Mononuclear cell (primary cell): Measurements from ENCODE around the gene KRTAP10-2. TPM values are rescaled to one million over a fixed set of nuclear protein-coding genes. Genes with fewer than 3 reads are reported as not detected.
"Not testable (repeated sequence)": the region's sequence is repeated elsewhere in the genome, so short reads cannot be mapped to it uniquely, and the experiment has no call there.

ENCODE experiments used
- H3K27me3 ChIP-seq: 2 replicates; pipeline ENCODE4 v1.6.0; 2011; ENCODE audit warnings: low read length, control low read depth; ENCODE audit not compliant: insufficient read depth
- H3K4me1 ChIP-seq: 2 replicates; pipeline ENCODE4 v1.5.1; 2011; ENCODE audit warnings: mild to moderate bottlenecking, low read length, control low read depth; ENCODE audit not compliant: insufficient read depth
- H3K4me3 ChIP-seq: 2 replicates; pipeline ENCODE4 v1.5.1; 2011; ENCODE audit warnings: mild to moderate bottlenecking, low read length, moderate library complexity
- H3K9me3 ChIP-seq: 2 replicates; pipeline ENCODE4 v1.5.1; 2011; ENCODE audit warnings: low read depth, mild to moderate bottlenecking, control low read depth, low read length
- total RNA-seq: library from RNA; depleted of rRNA; stranded (reverse); fragments of >200 nt; gene quantifications from one replicate; pipeline ENCODE4 v1.2.3, GENCODE V29; 2012

KRTAP10-2 gene
- total RNA-seq, 1 donor: not detected

DNA sequence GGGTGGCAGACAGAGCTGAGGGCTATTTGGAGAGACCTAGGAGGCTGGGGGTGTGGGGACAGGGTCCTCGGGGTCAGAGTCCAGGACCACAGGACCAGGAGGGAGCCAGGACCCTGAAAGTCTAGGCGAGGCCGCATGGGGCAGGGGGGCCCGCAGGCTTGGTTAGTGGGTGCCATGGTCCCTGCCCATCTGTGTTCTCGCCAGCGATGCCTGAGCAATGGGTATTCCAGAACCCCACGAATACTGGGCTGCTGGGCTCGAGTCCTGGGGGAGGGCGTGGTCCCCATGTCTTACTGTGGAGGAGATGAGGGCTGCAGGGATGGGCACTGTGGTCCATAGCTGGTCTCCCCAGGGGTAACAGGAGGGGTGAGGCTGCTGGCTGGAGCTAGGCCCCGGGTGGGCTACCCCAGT, 39.0 kb upstream of the KRTAP10-2 start:
- Histone ChIP-seq H3K4me3 (no peak overlapping the region), H3K27me3 (peaks cover 3% of the 10 kb centered on the region), H3K9me3 (no peaks in the 10 kb centered on the region), H3K4me1 (no peaks in the 10 kb centered on the region)

DNA sequence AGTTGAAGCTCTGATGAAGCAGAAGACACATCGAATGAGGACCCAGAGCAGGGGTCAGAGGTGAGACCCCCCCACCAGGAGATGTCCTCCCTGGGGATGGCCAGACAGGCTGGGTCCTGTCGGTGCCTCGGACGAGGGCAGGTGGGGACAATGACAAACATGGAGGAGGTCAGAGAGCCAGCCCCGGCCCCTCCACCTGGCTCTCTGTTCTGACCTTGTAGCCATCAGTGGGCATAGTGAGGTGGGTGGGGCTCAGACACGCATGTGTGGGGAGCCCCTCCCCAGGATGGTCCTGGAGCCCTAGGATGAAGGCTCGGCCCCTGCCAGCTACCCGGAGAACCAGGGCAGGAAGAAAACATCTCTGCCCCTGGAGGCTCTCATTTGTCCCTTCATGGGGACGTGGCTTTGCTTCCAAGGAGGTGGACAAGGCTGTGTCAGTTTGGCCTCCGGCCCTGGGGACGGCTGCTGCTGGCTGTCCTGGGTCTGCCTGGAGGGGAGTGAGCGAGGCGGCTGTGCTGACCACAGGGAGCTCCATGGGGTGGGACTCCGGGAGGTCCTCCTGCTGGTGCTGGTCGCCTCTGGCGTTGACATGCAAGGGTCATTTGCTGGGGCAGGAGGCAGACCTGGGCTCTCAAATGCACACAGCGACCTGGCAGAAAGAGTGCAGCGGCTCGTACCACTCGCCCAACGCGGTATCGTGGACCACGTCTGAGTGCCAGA, 38.4 kb upstream of the KRTAP10-2 start:
- Histone ChIP-seq H3K4me3 (no peak overlapping the region), H3K27me3 (peaks cover 4% of the 10 kb centered on the region), H3K4me1 (no peaks in the 10 kb centered on the region), H3K9me3 (no peaks in the 10 kb centered on the region)

DNA sequence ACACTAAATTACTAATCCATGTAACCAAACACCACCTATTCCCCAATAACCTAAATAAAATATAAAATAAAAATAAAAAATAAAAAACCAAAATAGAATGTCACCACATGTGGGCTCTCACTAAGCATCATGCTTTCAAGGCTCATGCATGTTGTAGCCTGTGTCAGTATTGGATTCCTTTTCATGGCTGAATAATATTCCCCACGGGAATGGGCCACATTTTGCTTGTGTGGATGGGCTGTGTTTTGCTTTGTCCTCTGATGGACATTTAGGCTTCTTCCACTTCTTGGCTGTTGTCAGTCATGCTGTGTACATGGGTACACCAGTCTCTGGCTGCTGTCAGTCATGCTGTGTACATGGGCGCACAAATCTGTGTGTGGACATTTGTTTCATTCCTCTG, 37.8 kb upstream of the KRTAP10-2 start:
- Histone ChIP-seq H3K4me1 (no peaks in the 10 kb centered on the region), H3K27me3 (peaks cover 7% of the 10 kb centered on the region), H3K4me3 (no peak overlapping the region), H3K9me3 (no peaks in the 10 kb centered on the region)

DNA sequence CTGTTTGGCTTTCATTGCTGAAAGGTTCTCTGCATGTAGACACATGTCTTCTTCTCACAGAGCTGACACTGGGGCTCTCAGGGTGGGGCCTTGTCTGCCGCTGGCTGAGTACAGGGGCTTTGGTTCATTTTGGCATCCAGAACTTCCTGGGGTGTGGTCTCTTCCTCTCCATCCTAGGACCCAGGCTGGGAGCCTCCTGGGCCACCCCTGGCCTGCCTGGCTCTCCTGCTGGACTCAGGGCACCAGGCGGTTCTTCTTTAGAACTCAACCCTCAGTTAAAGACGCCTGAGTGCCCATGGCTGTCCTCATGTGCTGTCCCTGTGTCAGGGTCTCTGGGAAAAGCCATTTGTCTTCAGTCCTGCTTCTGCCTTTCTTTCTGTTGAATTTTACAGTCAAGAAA, 34.6 kb upstream of the KRTAP10-2 start:
- Histone ChIP-seq H3K27me3 (peaks cover 7% of the 10 kb centered on the region), H3K9me3 (no peaks in the 10 kb centered on the region), H3K4me3 (no peak overlapping the region), H3K4me1 (no peaks in the 10 kb centered on the region)

DNA sequence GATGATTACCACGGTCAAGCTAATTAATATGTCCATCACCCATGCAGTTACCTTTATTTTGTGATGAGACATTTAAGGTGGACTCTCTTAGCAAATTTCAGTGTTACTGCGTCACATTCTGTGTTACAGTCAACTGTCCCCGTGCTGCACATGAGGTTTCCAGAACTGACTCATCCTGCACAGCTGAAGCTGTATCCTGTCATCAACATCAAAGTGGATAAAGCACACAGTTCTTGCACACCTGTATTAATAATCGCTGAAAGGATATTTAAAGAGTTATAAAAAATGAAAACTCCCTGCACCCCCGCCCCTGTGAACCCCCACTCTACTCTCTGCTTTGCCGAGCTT, 32.5 kb upstream of the KRTAP10-2 start:
- Histone ChIP-seq H3K9me3 (no peaks in the 10 kb centered on the region), H3K4me3 (no peak overlapping the region), H3K27me3 (peaks cover 7% of the 10 kb centered on the region), H3K4me1 (no peaks in the 10 kb centered on the region)

DNA sequence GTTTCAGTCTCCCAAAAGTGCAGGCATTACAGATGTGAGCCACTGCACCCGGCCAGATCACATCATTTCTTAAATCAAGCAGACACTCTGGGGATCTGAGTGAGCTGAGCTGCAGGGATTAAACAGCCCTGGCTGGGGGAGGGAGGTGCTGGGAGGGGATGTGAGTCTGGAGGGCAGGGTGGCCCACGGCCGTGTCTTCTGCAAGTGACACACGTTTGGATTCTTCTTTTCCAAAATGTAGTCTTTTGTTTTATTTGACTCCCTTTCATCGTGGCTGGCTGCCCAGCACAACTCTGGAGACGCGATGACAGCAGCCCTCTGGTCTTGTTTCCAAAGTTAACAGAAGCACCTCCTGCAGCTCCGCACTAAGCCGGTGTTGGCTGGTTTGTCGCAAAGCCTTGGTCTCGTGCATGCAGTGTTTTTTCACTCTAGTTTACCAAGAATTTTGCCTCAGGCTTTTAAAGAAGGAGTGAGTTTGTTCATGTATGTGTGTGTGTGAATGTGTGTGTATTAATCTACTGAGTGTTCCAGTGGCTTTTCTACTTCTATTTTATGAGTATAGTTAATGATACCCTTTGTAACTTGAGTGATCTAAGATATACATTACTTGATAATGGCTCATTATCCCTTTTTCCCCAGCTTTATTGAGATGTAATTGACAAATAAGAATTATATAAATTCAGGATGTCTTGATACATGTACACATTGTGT, 31.9 kb upstream of the KRTAP10-2 start:
- Histone ChIP-seq H3K4me1 (no peaks in the 10 kb centered on the region), H3K4me3 (no peak overlapping the region), H3K9me3 (no peaks in the 10 kb centered on the region), H3K27me3 (peaks cover 7% of the 10 kb centered on the region)

DNA sequence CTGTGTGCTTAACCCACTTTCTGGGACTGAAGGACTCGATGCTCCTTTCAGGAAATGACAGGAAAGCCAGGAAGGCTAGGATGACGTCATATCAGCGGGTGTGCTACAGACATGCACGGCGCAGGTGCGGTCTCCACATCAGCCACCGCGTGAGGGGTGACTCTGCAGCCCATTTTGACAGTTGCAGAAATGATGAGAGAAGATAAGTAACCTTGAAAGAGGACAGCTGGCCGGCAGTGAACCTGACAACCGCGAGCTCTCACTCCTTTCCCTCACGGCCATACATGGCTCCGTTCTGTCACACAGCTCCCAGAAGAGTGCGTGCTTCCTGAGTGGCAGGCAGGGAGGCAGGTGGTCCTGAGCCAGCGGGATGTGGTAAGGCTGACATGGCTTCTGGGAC, 30.8 kb upstream of the KRTAP10-2 start:
- Histone ChIP-seq H3K4me3 (no peak overlapping the region), H3K9me3 (no peaks in the 10 kb centered on the region), H3K27me3 (peaks cover 7% of the 10 kb centered on the region), H3K4me1 (no peaks in the 10 kb centered on the region)

DNA sequence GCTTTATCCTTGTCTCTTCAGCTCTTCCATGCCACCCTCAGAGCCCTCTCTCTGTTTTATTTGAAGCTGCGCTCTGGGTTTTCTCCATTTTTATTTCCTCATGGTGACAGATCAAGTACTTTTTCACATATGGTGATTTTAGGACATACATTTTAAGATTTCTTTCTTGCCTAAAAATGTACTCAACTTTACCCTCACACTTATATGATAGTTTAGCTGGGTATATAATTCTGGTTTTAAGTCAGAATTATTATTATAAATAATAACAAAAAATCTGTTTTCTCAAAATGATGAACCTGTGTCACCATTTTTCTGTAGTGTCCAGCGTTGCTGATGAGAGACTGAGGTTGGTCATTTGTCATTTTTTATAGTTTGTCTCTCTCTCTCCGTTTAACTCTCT, 29.9 kb upstream of the KRTAP10-2 start:
- Histone ChIP-seq H3K27me3 (peaks cover 7% of the 10 kb centered on the region), H3K9me3 (no peaks in the 10 kb centered on the region), H3K4me3 (no peak overlapping the region), H3K4me1 (no peaks in the 10 kb centered on the region)

DNA sequence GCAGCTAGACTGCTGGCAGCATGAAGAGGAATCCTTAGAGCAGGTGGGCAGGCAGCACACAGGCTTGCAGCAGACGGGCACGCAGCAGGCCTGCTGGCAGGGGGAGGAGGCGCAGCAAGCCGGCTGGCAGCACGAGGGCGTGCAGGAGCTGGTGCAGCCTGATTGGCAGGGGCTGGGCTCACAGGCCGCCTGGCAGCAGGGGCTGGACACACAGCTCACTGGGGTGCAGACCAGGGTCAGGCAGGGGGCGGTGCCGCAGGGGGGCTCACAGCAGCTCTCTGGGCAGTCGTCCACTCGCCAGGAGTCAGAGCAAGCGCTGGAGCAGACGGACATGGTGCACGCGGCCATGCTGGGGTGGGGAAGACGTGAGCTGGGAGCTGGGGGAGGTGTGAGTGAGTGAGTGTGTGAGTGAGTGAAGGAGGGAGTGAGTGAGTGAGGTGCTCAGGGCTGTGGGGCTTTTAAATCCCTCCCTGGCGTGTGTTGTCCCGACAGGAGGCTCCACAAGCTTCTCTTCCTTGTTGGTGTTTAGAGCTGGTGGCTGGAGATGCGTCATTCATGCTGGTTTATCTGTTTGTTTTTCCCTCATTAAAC, 29.0 kb upstream of the KRTAP10-2 start, which contains the start of gene KRTAP10-5:
KRTAP10-5 (minus strand) TSS at position 374 of the 591 bp plus-strand sequence; CDS start at position 348, 26 bp downstream.
- H3K27me3 ChIP-seq, H3K9me3 ChIP-seq, H3K4me3 ChIP-seq: not testable (repeated sequence)

DNA sequence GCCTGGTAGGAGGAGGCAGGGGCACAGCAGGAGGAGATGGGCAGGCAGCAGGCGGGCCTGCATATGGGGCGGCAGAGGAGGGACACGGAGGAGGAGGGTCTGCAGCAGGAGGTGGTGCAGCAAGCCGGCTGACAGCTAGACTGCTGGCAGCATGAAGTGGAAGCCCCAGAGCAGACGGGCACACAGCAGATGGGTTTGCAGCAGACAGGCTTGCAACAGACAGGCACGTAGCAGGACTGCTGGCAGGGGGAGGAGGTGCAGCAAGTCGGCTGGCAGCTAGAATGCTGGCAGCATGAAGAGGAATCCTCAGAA, 28.5 kb upstream of the KRTAP10-2 start:
- Histone ChIP-seq H3K27me3 (peaks cover 3% of the 10 kb centered on the region), H3K4me3 (no peak overlapping the region), H3K9me3 (no peaks in the 10 kb centered on the region), H3K4me1 (no peaks in the 10 kb centered on the region)

More for the DNA sequence above, 29.0 kb upstream of the KRTAP10-2 start, which contains the start of gene KRTAP10-5:
- H3K4me1 ChIP-seq: not testable (repeated sequence)

DNA sequence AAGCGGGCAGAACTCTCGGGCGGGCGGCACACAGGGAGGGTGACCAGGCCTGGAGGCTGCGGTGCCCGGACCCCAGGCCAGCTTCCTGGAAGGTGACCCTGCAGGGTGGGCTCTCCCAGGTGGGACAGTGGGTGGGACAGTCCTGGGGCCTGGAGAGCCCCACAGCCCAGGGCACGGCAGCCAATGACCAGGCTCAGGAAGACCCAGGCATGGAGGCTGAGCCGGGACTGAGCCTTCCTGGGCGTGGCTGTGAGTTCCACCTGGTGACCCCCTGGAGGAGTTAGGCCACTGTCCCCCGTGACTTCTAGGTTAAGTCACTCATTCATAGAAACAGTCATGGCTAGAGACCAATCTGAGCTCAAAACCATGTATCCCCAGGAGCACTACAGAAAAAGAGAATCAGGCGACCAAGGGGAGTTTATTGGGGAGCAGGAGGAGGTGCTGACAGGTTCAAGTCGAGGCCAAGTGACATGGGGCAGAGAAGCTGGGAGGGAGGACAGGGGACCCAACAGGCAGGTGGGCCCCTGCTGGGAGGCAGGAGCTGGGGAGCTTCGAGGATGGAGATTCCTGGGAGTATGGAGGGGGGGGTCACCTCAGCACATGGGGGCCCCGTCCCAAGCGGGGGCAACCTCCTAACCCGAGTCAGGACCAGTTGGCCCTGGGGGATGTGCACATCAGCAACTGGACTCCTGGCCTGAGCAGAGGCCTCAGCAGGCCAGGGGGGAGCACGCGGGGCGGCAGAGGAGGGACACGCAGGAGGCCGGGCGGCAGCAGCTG, 27.9 kb upstream of the KRTAP10-2 start:
- no peaks in the 10 kb centered on the region for H3K9me3 ChIP-seq
- H3K27me3 ChIP-seq: peaks cover 2% of the 10 kb centered on the region
- H3K4me3 ChIP-seq: no peak overlapping the region
- H3K4me1 ChIP-seq: no peaks in the 10 kb centered on the region

DNA sequence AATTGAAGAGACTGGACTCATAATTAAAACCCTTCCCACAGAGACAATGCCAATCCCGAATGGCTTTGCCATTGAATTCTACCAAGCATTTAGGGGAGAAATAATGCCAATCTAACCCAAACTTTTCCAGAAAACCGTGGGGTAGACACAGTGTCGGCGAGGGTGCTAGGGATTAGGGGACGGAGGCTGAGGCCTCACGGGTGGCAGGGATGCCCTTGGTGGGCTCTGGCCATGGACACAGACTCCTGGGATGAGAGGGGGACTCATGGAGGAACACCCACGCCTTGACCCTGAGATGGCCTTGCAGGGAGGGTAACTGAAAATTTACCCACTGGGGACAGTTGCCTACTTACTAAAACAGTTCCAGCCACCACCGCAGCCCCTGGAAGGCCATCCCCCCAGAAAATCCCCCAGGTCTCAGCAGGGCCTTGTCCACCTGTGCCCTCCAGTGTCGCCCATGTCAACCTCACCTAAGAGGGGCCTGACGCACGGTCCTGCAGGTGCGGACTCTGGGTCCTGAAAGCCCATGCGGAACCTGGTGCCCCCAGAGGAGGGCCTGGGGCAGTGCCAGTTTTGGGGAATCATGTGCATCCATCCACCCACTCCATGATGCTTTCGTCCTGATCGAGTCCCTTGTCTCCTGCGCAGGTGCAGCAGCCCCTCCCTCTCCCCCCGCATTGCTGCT, 27.2 kb upstream of the KRTAP10-2 start:
- Histone ChIP-seq H3K9me3 (no peaks in the 10 kb centered on the region), H3K4me3 (no peak overlapping the region), H3K27me3 (no peaks in the 10 kb centered on the region), H3K4me1 (no peaks in the 10 kb centered on the region)

DNA sequence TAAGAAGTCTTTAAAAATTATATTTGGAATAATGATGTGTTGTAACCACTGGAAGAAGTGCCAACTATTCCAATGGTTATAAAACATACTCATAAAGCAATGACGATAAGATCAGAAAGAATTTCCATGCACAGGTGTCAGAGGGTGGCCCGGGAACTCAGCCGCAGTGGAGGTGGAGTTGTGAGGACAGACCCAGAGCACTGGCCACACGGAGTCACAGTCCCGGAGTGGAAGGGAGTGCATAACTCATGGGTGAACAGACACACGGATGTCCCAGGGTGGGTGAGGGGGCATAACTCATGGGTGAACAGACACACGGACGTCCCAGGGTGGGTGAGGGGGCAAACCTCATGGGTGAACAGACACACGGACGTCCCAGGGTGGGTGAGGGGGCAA, 24.7 kb upstream of the KRTAP10-2 start:
- Histone ChIP-seq H3K4me3 (no peak overlapping the region), H3K9me3 (no peaks in the 10 kb centered on the region), H3K27me3 (no peaks in the 10 kb centered on the region), H3K4me1 (no peaks in the 10 kb centered on the region)

DNA sequence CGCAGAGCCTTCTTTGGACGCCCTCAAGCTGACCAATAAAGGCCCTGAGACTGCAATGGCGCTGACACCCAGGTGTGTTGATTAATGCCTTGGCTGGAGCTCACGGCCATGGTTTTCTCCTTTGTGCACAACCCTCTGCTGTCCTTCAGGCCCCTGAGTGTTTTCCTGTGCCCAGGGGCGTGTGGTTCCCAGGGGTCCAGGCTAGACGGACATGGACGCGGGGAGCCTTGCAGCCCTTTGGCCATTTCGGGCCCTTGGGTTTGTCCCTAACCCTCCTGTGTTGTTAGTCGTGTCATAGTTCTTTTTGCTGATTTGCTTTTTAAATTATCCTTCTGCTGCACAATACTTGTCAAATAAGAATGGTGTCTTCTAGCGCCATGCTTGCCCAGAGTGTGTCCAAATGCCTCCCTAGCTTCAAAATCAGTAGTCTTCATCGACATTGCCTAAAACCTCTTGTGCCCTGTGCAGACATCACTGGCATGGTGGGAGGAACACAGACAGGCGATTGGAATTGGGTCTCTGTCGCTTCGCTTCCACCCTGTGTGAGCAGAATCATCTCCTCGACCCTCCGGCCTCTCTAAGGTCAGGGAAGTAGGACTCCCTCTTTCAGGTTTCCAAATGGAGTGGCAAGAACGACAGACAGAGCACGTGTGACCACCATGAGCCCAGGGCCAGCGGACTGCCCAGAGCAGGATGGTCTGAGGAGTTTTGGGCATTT, 24.2 kb upstream of the KRTAP10-2 start:
- H3K27me3 ChIP-seq: no peaks in the 10 kb centered on the region
- no peaks in the 10 kb centered on the region for H3K4me1 ChIP-seq
- H3K9me3 ChIP-seq: no peaks in the 10 kb centered on the region
- H3K4me3 ChIP-seq: no peak overlapping the region
